Epithelial cell of proximal tubule (primary cell): Measurements from ENCODE around the gene FNDC3B. TPM values are rescaled to one million over a fixed set of nuclear protein-coding genes. Genes with fewer than 3 reads are reported as not detected.
A peak's percentile ranks its signal among the peaks of the same experiment; 100 is the strongest.

Experiments
- DNase-seq: peaks from one replicate; pipeline ENCODE4 v3.0.0-alpha.2; 2011; ENCODE audit warnings: low read depth
- H3K4me3 ChIP-seq: 2 replicates; pipeline ENCODE4 v1.5.1; 2011; ENCODE audit warnings: low read depth, mild to moderate bottlenecking, low read length
- total RNA-seq: library from RNA; depleted of rRNA; stranded (reverse); fragments of >200 nt; gene quantifications from 2 replicates; pipeline ENCODE4 v1.2.3, GENCODE V29; 2015
- TF ChIP-seq, protein P1 (sequence below): conservative IDR thresholded peaks from 2 replicates; pipeline ENCODE4 v1.5.1; 2012; ENCODE audit warnings: low read depth, mild to moderate bottlenecking, low read length

FNDC3B gene
- total RNA-seq, 1 donor from 2014 or later: 37.3 TPM

DNA sequence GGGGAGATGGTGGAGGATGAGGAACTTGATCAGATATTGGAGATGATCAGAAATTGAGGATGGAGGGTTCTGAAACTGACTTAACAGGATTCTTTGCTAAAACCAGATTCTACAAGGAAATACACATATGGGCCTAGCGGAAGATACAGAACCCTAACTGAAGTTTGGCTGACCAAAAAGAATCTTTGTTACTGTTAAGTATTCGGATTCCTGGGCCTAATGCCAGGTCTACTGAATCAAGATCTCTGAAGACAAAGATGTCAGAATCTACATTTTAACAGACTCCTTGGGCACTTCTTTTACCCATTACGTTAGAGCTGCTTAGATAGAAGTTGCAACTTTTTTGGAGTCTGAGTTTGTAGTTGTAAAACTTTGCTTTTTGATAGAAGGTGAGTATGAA is 137.7 kb downstream of the FNDC3B start:
- TF ChIP-seq, protein P1, sequence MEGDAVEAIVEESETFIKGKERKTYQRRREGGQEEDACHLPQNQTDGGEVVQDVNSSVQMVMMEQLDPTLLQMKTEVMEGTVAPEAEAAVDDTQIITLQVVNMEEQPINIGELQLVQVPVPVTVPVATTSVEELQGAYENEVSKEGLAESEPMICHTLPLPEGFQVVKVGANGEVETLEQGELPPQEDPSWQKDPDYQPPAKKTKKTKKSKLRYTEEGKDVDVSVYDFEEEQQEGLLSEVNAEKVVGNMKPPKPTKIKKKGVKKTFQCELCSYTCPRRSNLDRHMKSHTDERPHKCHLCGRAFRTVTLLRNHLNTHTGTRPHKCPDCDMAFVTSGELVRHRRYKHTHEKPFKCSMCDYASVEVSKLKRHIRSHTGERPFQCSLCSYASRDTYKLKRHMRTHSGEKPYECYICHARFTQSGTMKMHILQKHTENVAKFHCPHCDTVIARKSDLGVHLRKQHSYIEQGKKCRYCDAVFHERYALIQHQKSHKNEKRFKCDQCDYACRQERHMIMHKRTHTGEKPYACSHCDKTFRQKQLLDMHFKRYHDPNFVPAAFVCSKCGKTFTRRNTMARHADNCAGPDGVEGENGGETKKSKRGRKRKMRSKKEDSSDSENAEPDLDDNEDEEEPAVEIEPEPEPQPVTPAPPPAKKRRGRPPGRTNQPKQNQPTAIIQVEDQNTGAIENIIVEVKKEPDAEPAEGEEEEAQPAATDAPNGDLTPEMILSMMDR: no peak
- no peak for DNase-seq
- H3K4me3 ChIP-seq: no peak overlapping the region

DNA sequence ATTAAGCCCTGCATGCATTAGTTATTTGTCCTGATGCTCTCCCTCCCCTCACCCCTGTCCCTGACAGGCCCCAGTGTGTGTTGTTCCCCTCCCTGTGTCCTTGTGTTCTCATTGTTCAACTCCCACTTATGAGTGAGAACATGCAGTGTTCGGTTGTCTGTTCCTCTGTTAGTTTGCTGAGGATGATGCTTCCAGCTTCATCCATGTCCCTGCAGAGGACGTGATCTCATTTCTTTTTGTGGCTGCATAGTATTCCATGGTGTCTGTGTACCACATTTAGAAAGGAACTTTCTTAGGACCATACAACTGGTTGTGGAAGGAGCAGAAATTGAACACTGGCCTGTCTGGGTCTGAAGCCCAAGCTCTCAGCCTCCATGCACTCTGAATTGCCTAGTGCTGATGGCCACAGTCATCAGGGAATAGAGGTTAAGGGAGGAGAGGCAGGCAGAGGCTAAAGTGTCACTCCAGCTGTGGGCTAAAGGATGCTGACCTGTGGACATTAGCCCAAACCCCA is 138.5 kb downstream of the FNDC3B start:
- TF ChIP-seq, protein P1: no peak
- no peak for DNase-seq
- no peak overlapping the region for H3K4me3 ChIP-seq

DNA sequence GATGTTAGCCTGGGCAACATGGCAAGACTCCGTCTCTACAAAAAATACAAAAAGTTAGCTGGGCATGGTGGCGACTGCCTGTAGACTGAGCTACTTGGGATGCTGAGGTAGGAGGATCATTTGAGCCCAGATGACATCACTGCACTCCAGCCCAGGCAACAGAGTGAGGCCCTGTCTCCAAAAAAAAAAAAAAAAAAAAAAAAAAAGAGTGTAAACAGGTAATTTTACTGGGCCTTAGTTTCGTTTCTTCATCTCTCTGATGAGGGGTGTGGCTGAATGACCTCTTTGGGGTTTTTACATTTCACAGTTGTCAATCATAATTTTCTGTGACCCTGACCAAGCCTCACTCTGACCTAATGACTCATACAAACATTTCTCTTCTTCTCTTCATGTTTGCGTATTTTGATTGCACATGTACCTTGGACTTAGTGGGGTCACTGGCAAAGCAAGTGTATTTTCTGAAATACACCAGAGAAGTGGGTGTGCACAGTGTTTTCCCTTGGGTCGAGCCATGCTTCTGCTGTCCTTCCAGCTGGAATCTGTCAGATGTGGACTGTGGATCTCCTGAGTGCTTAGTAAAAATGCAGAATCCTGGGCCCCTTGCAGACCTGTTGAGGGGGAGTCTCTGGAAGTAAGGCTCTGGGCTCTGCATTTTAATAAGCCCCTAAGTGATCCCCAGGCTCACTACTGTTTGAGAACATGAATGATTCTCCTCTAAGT is 140.5 kb downstream of the FNDC3B start:
- no peak for DNase-seq
- TF ChIP-seq, protein P1: no peak
- H3K4me3 ChIP-seq: no peak overlapping the region

DNA sequence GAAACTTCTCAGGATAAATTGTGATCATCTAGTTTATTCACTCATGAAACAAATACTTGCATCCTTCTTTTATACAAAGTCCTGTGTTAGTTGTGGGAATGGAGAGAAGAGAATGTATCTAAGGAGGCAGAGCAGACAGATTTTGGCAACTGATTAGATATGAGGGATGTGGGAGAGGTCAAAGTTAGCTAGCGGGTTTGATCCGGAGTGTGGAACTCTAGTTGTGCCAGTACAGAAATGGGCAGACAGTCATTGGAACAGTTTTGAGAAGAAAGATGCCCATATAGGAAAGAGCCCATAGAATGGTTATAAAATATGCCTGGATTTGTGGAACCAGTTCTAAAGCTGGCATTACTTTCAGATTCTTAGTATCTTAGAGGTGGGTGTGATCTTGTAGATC is 141.1 kb downstream of the FNDC3B start:
- no peak for DNase-seq
- no peak overlapping the region for H3K4me3 ChIP-seq
- TF ChIP-seq, protein P1: no peak

DNA sequence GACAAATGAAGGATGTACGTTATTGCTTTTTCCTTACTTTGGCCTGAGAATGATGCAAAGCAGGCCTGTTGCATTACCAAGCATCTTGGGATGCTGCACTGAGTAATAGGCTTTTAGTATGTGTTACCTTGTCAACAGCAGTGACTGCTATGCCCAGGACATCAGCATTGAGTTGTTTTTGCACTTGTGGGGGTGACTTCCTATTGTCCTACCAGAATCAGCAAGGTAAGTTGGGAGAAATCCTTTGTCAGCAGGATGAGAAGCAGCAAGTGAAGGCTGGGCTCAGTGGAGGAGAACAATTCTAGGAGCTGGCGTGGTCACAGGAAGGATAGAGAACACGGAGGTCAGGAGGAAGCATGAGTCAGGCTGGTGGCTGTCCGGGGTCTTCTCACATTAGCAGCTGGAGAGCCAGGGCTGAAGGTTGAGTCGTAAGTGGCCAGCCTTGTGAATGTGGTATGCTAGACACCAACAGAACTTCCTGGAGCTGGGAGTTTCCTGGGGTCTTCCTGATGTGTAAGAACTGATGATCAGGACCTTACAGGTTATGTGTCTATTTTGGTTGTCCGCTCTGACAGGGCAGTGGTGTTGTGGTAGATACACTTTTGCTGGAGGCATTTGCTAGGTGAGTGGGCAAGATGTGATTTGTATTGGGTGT is 142.7 kb downstream of the FNDC3B start:
- H3K4me3 ChIP-seq: no peak overlapping the region
- peak; percentile 56 for DNase-seq
- TF ChIP-seq, protein P1: no peak

DNA sequence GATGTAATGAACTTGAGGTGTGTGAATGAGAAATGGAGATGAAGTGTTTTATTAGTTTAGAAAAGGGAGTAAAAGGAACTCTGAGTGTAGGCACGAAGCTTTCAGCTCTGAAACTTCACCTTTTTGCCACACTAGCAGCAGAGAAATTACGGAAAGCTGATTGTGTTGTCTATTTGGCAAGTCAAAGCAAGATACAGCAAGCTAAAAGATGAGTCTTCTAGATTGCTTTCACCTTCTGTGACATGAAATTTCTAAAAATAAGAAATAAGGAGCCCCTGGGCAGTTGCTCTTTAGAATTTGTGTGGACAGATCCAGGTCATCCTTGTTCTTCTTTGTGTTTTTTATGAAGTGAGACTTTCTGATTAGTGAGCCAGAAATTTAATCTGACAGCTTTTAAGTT is 143.4 kb downstream of the FNDC3B start:
- DNase-seq: no peak
- no peak overlapping the region for H3K4me3 ChIP-seq
- TF ChIP-seq, protein P1: no peak
